ENCODE measurements around the gene HHLA2.

DNA sequence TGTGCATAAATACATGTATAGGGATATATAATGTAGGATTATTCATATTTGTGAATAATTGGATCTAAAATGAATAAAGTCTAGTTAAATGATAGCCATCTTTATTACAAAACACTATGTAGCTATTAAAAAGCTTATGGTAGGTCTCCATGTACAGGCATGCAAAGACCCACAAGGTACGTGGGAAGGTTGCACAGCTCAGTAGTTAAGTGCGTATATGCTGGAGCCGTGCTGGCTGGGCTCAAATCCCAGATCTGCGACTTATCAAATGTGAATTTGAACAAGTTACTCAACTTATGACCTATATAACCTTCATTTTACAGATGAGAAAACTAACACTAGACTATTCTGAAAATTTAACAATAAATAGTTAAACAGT is 113.4 kb downstream of the HHLA2 start:
- TF ChIP-seq GATA3 (IDR thresholded peaks at IDR 0.05; ENCODE audit: low read depth, low read length) (no peak), GATA2 (IDR thresholded peaks at IDR 0.05; ENCODE audit: low read depth, low read length) (no peak)

All from SH-SY5Y (cell line).